Keratinocyte (primary cell): ENCODE results near the gene C16orf95. TPM values are rescaled to one million over a fixed set of nuclear protein-coding genes. Genes with fewer than 3 reads are reported as not detected.

Experiments
- DNase-seq: peaks from one replicate; pipeline ENCODE4 v3.0.0-alpha.2; 2011; ENCODE audit warnings: low read depth, missing footprints, low spot score
- FAIRE-seq: peaks from 2 replicates; lab custom pipeline; 2011; peaks lifted over from hg19 to GRCh38; lab: Jason Lieb, UNC
- H2AFZ ChIP-seq: 2 replicates; pipeline ENCODE4 v1.6.0; 2012; ENCODE audit warnings: low read length, control low read depth, inconsistent platforms; ENCODE audit not compliant: control insufficient read depth
- H3K27ac ChIP-seq: 2 replicates; pipeline ENCODE4 v1.5.1; 2011; ENCODE audit warnings: low read length; ENCODE audit not compliant: control insufficient read depth, insufficient read depth
- H3K27me3 ChIP-seq: 3 replicates; pipeline ENCODE4 v1.6.0; 2011; ENCODE audit warnings: low read length; ENCODE audit not compliant: control insufficient read depth, insufficient read depth; ENCODE audit errors: extremely low read depth
- H3K36me3 ChIP-seq, 2 experiments: 2 replicates in 1 of 2; 3 replicates in 1 of 2; pipeline ENCODE4 v1.5.1; 2011; ENCODE audit warnings: low read length in 2 of 2, mild to moderate bottlenecking in 1 of 2; ENCODE audit not compliant: control insufficient read depth in 2 of 2, insufficient read depth in 2 of 2; ENCODE audit errors: extremely low read depth in 1 of 2
- H3K4me1 ChIP-seq: 3 replicates; pipeline ENCODE4 v1.5.1; 2011; ENCODE audit warnings: low read length; ENCODE audit not compliant: control insufficient read depth, insufficient read depth; ENCODE audit errors: extremely low read depth
- H3K4me2 ChIP-seq: 3 replicates; pipeline ENCODE4 v1.6.0; 2011; ENCODE audit warnings: low read depth, low read length; ENCODE audit not compliant: control insufficient read depth, insufficient read depth; ENCODE audit errors: extremely low read depth
- H3K4me3 ChIP-seq, 3 experiments: fragments of 200-600 bp in 1 of 3; sonication (generic) in 1 of 3; 2 replicates in 2 of 3; 3 replicates in 1 of 3; pipeline ENCODE4 v1.5.1; 2011 to 2016; ENCODE audit warnings: low read length in 3 of 3, mild to moderate bottlenecking in 3 of 3, control low read depth in 2 of 3, inconsistent platforms in 1 of 3, low read depth in 1 of 3, mixed read lengths in 1 of 3, mixed run types in 1 of 3, moderate library complexity in 1 of 3; ENCODE audit not compliant: control insufficient read depth in 2 of 3, insufficient read depth in 2 of 3; ENCODE audit errors: extremely low read depth in 1 of 3
- H3K79me2 ChIP-seq: 2 replicates; pipeline ENCODE4 v1.6.0; 2012; ENCODE audit warnings: low read length; ENCODE audit not compliant: control insufficient read depth, insufficient read depth
- H3K9ac ChIP-seq: 3 replicates; pipeline ENCODE4 v1.6.0; 2011; ENCODE audit warnings: low read length; ENCODE audit not compliant: control insufficient read depth, insufficient read depth; ENCODE audit errors: extremely low read depth
- H3K9me1 ChIP-seq: 3 replicates; pipeline ENCODE4 v1.6.0; 2011; ENCODE audit warnings: low read length; ENCODE audit not compliant: control insufficient read depth, insufficient read depth; ENCODE audit errors: extremely low read depth
- H3K9me3 ChIP-seq: 2 replicates; pipeline ENCODE4 v1.5.1; 2012; ENCODE audit warnings: low read depth, low read length; ENCODE audit not compliant: control insufficient read depth
- H4K20me1 ChIP-seq: 3 replicates; pipeline ENCODE4 v1.6.0; 2011; ENCODE audit warnings: low read length; ENCODE audit not compliant: control insufficient read depth, insufficient read depth; ENCODE audit errors: extremely low read depth
- CTCF ChIP-seq, 3 experiments: IDR thresholded peaks in 1 of 3; conservative IDR thresholded peaks in 1 of 3; optimal IDR thresholded peaks in 1 of 3; 2 replicates in 2 of 3; 3 replicates in 1 of 3; pipeline versions ENCODE3 to v1.5.1; 2011; ENCODE audit warnings: low read length in 3 of 3, mild to moderate bottlenecking in 3 of 3, moderate library complexity in 2 of 3, control low read depth in 1 of 3, inconsistent platforms in 1 of 3; ENCODE audit not compliant: insufficient read depth in 2 of 3; ENCODE audit errors: extremely low read depth in 1 of 3
- EZH2 ChIP-seq: IDR thresholded peaks from one replicate; pipeline ENCODE4 v1.6.1; 2012; ENCODE audit warnings: inconsistent platforms, mild to moderate bottlenecking, low read length, moderate library complexity
- dilution Hi-C: fragments of 300-500 bp; cut with MboI; formaldehyde crosslinking; loops from one replicate; pipeline ENCODE4 v1.7.0; 2020; ENCODE audit warnings: low sequenced_read_pairs; ENCODE audit not compliant: extremely low pct_ligation_motif_present
- polyA plus RNA-seq, 5 experiments: library from polyadenylated mRNA; depleted of rRNA in 3 of 5; stranded (reverse) in 3 of 5; stranded (forward) in 1 of 5; unstranded in 1 of 5; fragments of >200 nt; gene quantifications; 1 replicate in 1 of 5; 2 replicates in 3 of 5; 3 replicates in 1 of 5; pipeline versions ENCODE4 v1.2.1 to v1.2.3, GENCODE V29; 2011 to 2012; ENCODE audit warnings: missing spikeins in 2 of 5, low read depth in 1 of 5, low replicate concordance in 1 of 5

C16orf95 gene
- polyA plus RNA-seq, 1 donor (not counting 4 experiments of a cell fraction or from before 2014, with no cell fraction given): 1.5 TPM

DNA sequence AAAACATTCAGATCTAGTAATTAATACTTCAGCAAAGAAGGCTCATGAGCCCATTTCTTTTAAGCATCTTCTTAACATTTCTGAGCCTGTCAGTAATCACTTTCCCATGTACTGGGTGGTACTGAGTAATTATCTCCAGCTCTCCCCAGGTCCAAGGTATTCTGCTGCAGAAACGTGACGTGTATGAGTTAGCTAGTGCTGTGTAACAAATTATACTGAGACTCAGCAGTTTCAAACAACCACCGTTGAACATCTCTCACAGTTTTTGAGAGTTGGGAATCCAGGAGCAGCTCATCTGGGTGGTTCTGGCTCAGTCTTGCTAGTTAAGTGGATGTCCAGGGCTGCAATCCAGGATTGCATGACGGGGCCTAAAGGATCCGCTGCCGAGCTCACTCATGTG lies 25.2 kb downstream of the C16orf95 start:
- FAIRE-seq (no peak), DNase-seq (no peak)
- Histone ChIP-seq H4K20me1 (no peaks in the 10 kb centered on the region), H3K4me1 (peaks cover 2% of the 10 kb centered on the region), H3K9ac (no peak overlapping the region), H3K9me1 (no peaks in the 10 kb centered on the region), H3K79me2 (no peaks in the 10 kb centered on the region), H3K27me3 (no peaks in the 10 kb centered on the region), H3K9me3 (peaks cover under 1% of the 10 kb centered on the region), H2AFZ (no peak overlapping the region), H3K4me2 (no peak overlapping the region), H3K27ac (no peak overlapping the region), H3K4me3 (no peak overlapping the region), H3K36me3 (no peaks in the 10 kb centered on the region)
- dilution Hi-C loops: no loop called here
- TF ChIP-seq EZH2: no peak
- TF ChIP-seq CTCF (optimal IDR thresholded peaks at IDR 0.05 in 1 of 3, IDR thresholded peaks at IDR 0.05 in 1 of 3, conservative IDR thresholded peaks at IDR 0.05 in 1 of 3; ENCODE audit: extremely low read depth in 1 of 3, insufficient read depth in 2 of 3, low read length in 3 of 3): no peak

- Histone ChIP-seq H3K36me3 (no peaks in the 10 kb centered on the region), H3K27ac (no peak overlapping the region), H3K4me1 (no peaks in the 10 kb centered on the region), H3K4me3 (no peak overlapping the region), H3K4me2 (no peak overlapping the region), H2AFZ (no peak overlapping the region), H3K27me3 (no peaks in the 10 kb centered on the region), H3K9ac (no peak overlapping the region), H3K79me2 (no peaks in the 10 kb centered on the region), H4K20me1 (no peaks in the 10 kb centered on the region), H3K9me1 (no peaks in the 10 kb centered on the region), H3K9me3 (peaks cover 2% of the 10 kb centered on the region)
- FAIRE-seq: no peak
- TF ChIP-seq EZH2 (no peak), CTCF (optimal IDR thresholded peaks at IDR 0.05 in 1 of 3, IDR thresholded peaks at IDR 0.05 in 1 of 3, conservative IDR thresholded peaks at IDR 0.05 in 1 of 3; ENCODE audit: extremely low read depth in 1 of 3, insufficient read depth in 2 of 3, low read length in 3 of 3) (no peak)
- dilution Hi-C loops: no loop called here
- no peak for DNase-seq
Observed at GRCh38 chr16:87288753-87289362, 28.3 kb downstream of the C16orf95 start.
